H1 (cell line): ENCODE results near the gene TCF19. TPM values are rescaled to one million over a fixed set of nuclear protein-coding genes. Genes with fewer than 3 reads are reported as not detected.
A peak's percentile ranks its signal among the peaks of the same experiment; 100 is the strongest.

ENCODE experiments used
- CTCF ChIA-PET: fragments of 300-600 bp; sonication (Branson Sonifier 250); formaldehyde crosslinking; loops from one replicate; lab custom pipeline; 2021; ENCODE audit not compliant: partially characterized antibody; lab: Charles Lee
- POLR2A ChIA-PET: fragments of 300-600 bp; sonication (Branson Sonifier 250); formaldehyde crosslinking; loops from one replicate; lab custom pipeline; 2021; ENCODE audit warnings: inconsistent platforms; ENCODE audit not compliant: partially characterized antibody; lab: Charles Lee
- DNase-seq, 2 experiments: peaks; one replicate each; pipeline versions ENCODE4 v3.0.0 to v3.0.0-alpha.2; 2010 to 2022; ENCODE audit warnings: low spot score in 2 of 2, low read depth in 1 of 2, mixed read lengths in 1 of 2
- FAIRE-seq: peaks from 2 replicates; lab custom pipeline; 2011; peaks lifted over from hg19 to GRCh38; lab: Jason Lieb, UNC
- H2AFZ ChIP-seq: 2 replicates; pipeline ENCODE4 v1.8.1; 2012; ENCODE audit warnings: low read length, inconsistent platforms
- H2AK5ac ChIP-seq: 2 replicates; pipeline ENCODE4 v1.6.1; 2013; ENCODE audit warnings: low read depth, low read length
- H2BK120ac ChIP-seq: replicated peaks from 2 replicates; pipeline ENCODE3; 2013; ENCODE audit warnings: low read depth, low read length, inconsistent platforms
- H2BK12ac ChIP-seq: 2 replicates; pipeline ENCODE4 v1.6.1; 2013; ENCODE audit warnings: low read depth, low read length
- H2BK15ac ChIP-seq: 2 replicates; pipeline ENCODE4 v1.6.1; 2013; ENCODE audit warnings: low read length
- H2BK20ac ChIP-seq: 2 replicates; pipeline ENCODE4 v1.6.1; 2013; ENCODE audit warnings: low read length
- H2BK5ac ChIP-seq: 2 replicates; pipeline ENCODE4 v1.6.1; 2013; ENCODE audit warnings: low read depth, low read length
- H3K14ac ChIP-seq: 2 replicates; pipeline ENCODE4 v1.6.1; 2013; ENCODE audit warnings: inconsistent platforms; ENCODE audit not compliant: insufficient read length
- H3K18ac ChIP-seq: 2 replicates; pipeline ENCODE4 v1.6.1; 2013; ENCODE audit warnings: low read length; ENCODE audit errors: extremely low read depth
- H3K23ac ChIP-seq: 2 replicates; pipeline ENCODE4 v1.6.1; 2013; ENCODE audit warnings: inconsistent platforms; ENCODE audit not compliant: insufficient read length
- H3K23me2 ChIP-seq: 2 replicates; pipeline ENCODE4 v1.6.1; 2013; ENCODE audit warnings: low read depth, low read length
- H3K27ac ChIP-seq: 2 replicates; pipeline ENCODE4 v1.6.1; 2011; ENCODE audit warnings: low read depth, low read length, inconsistent platforms
- H3K27me3 ChIP-seq, 4 experiments: replicated peaks in 1 of 4; 1 replicate in 1 of 4; 2 replicates in 3 of 4; pipeline versions ENCODE4 v1.6.1 to v1.8.1; 2011 to 2013; ENCODE audit warnings: low read length in 3 of 4, mild to moderate bottlenecking in 3 of 4, inconsistent platforms in 2 of 4, mixed read lengths in 2 of 4, moderate library complexity in 1 of 4; ENCODE audit not compliant: control insufficient read depth in 3 of 4, insufficient read depth in 3 of 4; ENCODE audit errors: extremely low read depth in 1 of 4
- H3K36me3 ChIP-seq, 4 experiments: 2 replicates each; pipeline versions ENCODE4 v1.6.1 to v1.8.1; 2011 to 2013; ENCODE audit warnings: mild to moderate bottlenecking in 4 of 4, low read length in 3 of 4, moderate library complexity in 2 of 4, control low read depth in 1 of 4, inconsistent platforms in 1 of 4; ENCODE audit not compliant: insufficient read depth in 4 of 4, control insufficient read depth in 2 of 4
- H3K4ac ChIP-seq: replicated peaks from 2 replicates; pipeline ENCODE3; 2013; ENCODE audit warnings: low read length, low read depth, mixed read lengths, inconsistent platforms; ENCODE audit not compliant: insufficient read length
- H3K4me1 ChIP-seq, 4 experiments: replicated peaks in 1 of 4; 1 replicate in 1 of 4; 2 replicates in 3 of 4; pipeline versions ENCODE4 v1.6.1 to v1.8.1; 2011 to 2013; ENCODE audit warnings: low read length in 3 of 4, inconsistent platforms in 2 of 4, mixed read lengths in 1 of 4; ENCODE audit not compliant: insufficient read depth in 4 of 4, control insufficient read depth in 3 of 4
- H3K4me2 ChIP-seq, 2 experiments: 2 replicates each; pipeline versions ENCODE4 v1.6.1 to v1.8.1; 2011 to 2013; ENCODE audit warnings: low read depth in 2 of 2, low read length in 2 of 2, control low read depth in 1 of 2, inconsistent platforms in 1 of 2, mild to moderate bottlenecking in 1 of 2; ENCODE audit not compliant: insufficient read depth in 1 of 2
- H3K4me3 ChIP-seq, 4 experiments: fragments of 200-600, 300-600 bp in 1 of 4; sonication (generic), shearing (Covaris generic), sonication (Bioruptor Twin) in 1 of 4; 2 replicates each; pipeline versions ENCODE4 v1.5.1 to v1.8.1; 2011 to 2016; ENCODE audit warnings: low read length in 4 of 4, low read depth in 3 of 4, control low read depth in 2 of 4, inconsistent platforms in 2 of 4, mild to moderate bottlenecking in 2 of 4, mixed read lengths in 1 of 4, moderate library complexity in 1 of 4; ENCODE audit not compliant: insufficient read depth in 2 of 4; ENCODE audit errors: extremely low read depth in 1 of 4
- H3K56ac ChIP-seq: replicated peaks from 2 replicates; pipeline ENCODE3; 2013; ENCODE audit warnings: low read depth, mild to moderate bottlenecking, mixed read lengths, low read length, inconsistent platforms; ENCODE audit not compliant: insufficient read length
- H3K79me1 ChIP-seq: 2 replicates; pipeline ENCODE4 v1.6.1; 2013; ENCODE audit warnings: low read depth, low read length, control low read depth
- H3K79me2 ChIP-seq, 2 experiments: 2 replicates each; pipeline versions ENCODE4 v1.6.1 to v1.8.1; 2012 to 2013; ENCODE audit warnings: low read length in 2 of 2, mild to moderate bottlenecking in 2 of 2, inconsistent platforms in 1 of 2; ENCODE audit not compliant: insufficient read depth in 2 of 2, control insufficient read depth in 1 of 2
- H3K9ac ChIP-seq, 4 experiments: replicated peaks in 1 of 4; 1 replicate in 1 of 4; 2 replicates in 3 of 4; pipeline versions ENCODE4 v1.6.1 to v1.8.1; 2011 to 2013; ENCODE audit warnings: low read depth in 3 of 4, low read length in 3 of 4, control low read depth in 2 of 4, mild to moderate bottlenecking in 2 of 4, moderate library complexity in 2 of 4, inconsistent platforms in 1 of 4; ENCODE audit errors: extremely low read depth in 1 of 4
- H3K9me3 ChIP-seq, 2 experiments: 2 replicates each; pipeline versions ENCODE4 v1.6.1 to v1.8.1; 2012 to 2013; ENCODE audit warnings: mild to moderate bottlenecking in 2 of 2, moderate library complexity in 2 of 2, control low read depth in 1 of 2, inconsistent platforms in 1 of 2, low read depth in 1 of 2, low read length in 1 of 2, mixed read lengths in 1 of 2; ENCODE audit not compliant: insufficient read depth in 2 of 2
- H4K20me1 ChIP-seq, 2 experiments: replicated peaks in 1 of 2; 2 replicates each; pipeline versions ENCODE3 to v1.8.1; 2011 to 2013; ENCODE audit warnings: inconsistent platforms in 2 of 2, low read length in 2 of 2, mild to moderate bottlenecking in 1 of 2; ENCODE audit not compliant: insufficient read depth in 2 of 2, control insufficient read depth in 1 of 2
- H4K5ac ChIP-seq: 2 replicates; pipeline ENCODE4 v1.6.1; 2013; ENCODE audit warnings: low read length, low read depth, mixed read lengths, inconsistent platforms; ENCODE audit not compliant: insufficient read length
- H4K8ac ChIP-seq: 2 replicates; pipeline ENCODE4 v1.8.0; 2013; ENCODE audit warnings: mild to moderate bottlenecking, moderate library complexity, low read length, inconsistent platforms; ENCODE audit not compliant: insufficient read depth; ENCODE audit errors: extremely low read depth
- H4K91ac ChIP-seq: replicated peaks from 2 replicates; pipeline ENCODE3; 2013; ENCODE audit warnings: low read length, mixed read lengths, inconsistent platforms; ENCODE audit not compliant: insufficient read length
- CBX5 ChIP-seq: fragments of 300-800, 300-1000 bp; sonication (generic); IDR thresholded peaks from 2 replicates; pipeline ENCODE4 v1.7.1; 2016; ENCODE audit warnings: antibody characterized with exemption, low read length, low read depth
- CHD2 ChIP-seq: IDR thresholded peaks from 2 replicates; pipeline ENCODE4 v1.6.1; 2012; ENCODE audit warnings: low read length, improper control_type of control experiment
- EZH2 ChIP-seq: fragments of 200-600 bp; sonication (generic); IDR thresholded peaks from 2 replicates; pipeline ENCODE4 v1.7.1; 2012; ENCODE audit warnings: low read depth, mild to moderate bottlenecking, moderate library complexity, low read length, inconsistent platforms; ENCODE audit not compliant: severe bottlenecking
- MAFK ChIP-seq: IDR thresholded peaks from 2 replicates; pipeline ENCODE4 v1.6.1; 2012; ENCODE audit warnings: low read depth, mild to moderate bottlenecking, improper control_type of control experiment, low read length
- NANOG ChIP-seq: IDR thresholded peaks from 2 replicates; pipeline ENCODE4 v1.6.1; 2011; ENCODE audit warnings: low read length, low read depth, mild to moderate bottlenecking, inconsistent platforms; ENCODE audit not compliant: insufficient read depth, poor library complexity, severe bottlenecking
- NRF1 ChIP-seq: IDR thresholded peaks from 2 replicates; pipeline ENCODE4 v1.6.1; 2011; ENCODE audit warnings: mild to moderate bottlenecking, low read depth, low read length, improper control_type of control experiment
- SIN3A ChIP-seq, 2 experiments: IDR thresholded peaks in 1 of 2; conservative IDR thresholded peaks in 1 of 2; 2 replicates each; pipeline ENCODE4 v1.6.1; 2011 to 2012; ENCODE audit warnings: low read length in 2 of 2, improper control_type of control experiment in 1 of 2, low read depth in 1 of 2, mild to moderate bottlenecking in 1 of 2
- SP1 ChIP-seq: IDR thresholded peaks from 2 replicates; pipeline ENCODE4 v1.6.1; 2011; ENCODE audit warnings: low read depth, low read length
- SP4 ChIP-seq: IDR thresholded peaks from 2 replicates; pipeline ENCODE4 v1.6.1; 2012; ENCODE audit warnings: low read length, inconsistent platforms
- YY1 ChIP-seq: IDR thresholded peaks from 2 replicates; pipeline ENCODE4 v1.6.1; 2011; ENCODE audit warnings: low read depth, mild to moderate bottlenecking, low read length
- ZNF274 ChIP-seq: IDR thresholded peaks from 2 replicates; pipeline ENCODE4 v1.7.0; 2012; ENCODE audit warnings: low read length, borderline replicate concordance; ENCODE audit errors: extremely low read depth
- whole genome bisulfite sequencing, 2 experiments: shearing (Covaris generic) in 1 of 2; methylation state at CpG; one replicate each; pipeline versions ENCODE4 v1.1.6 to v1.1.7; 2013 to 2015; ENCODE audit warnings: low lambda C conversion rate in 2 of 2, mixed read lengths in 2 of 2, inconsistent platforms in 1 of 2, low coverage in 1 of 2, missing lambda C conversion rate in 1 of 2; ENCODE audit not compliant: insufficient replicate concordance in 2 of 2, insufficient coverage in 1 of 2, insufficient read length in 1 of 2; ENCODE audit errors: extremely low coverage in 1 of 2, missing lambda C conversion rate in 1 of 2; 5-methylcytosine and 5-hydroxymethylcytosine counted together
- polyA plus RNA-seq, 7 experiments: library from polyadenylated mRNA; depleted of rRNA in 3 of 7; stranded (reverse) in 5 of 7; unstranded in 2 of 7; fragments of >200 nt in 5 of 7; fragments of 200-250 nt in 2 of 7; gene quantifications; 1 replicate in 5 of 7; 2 replicates in 1 of 7; 4 replicates in 1 of 7; pipeline versions ENCODE4 v1.2.1 to v1.2.3, GENCODE V29; 2011 to 2013; ENCODE audit warnings: missing spikeins in 2 of 7, mixed read lengths in 2 of 7
- total RNA-seq: library from RNA; stranded (reverse); fragmentation: NEBNext Ultra II Directional; extraction: Animal tissue kit (Norgen Biotek cat#: 25700); gene quantifications from 2 replicates; pipeline ENCODE4 v1.2.1, GENCODE V29; 2021

TCF19 gene
- total and polyA plus RNA-seq, 2 of the 8 experiments (the other 6 are each of a cell fraction or from before 2014, with no cell fraction given): 7.2 to 11.0 TPM

GRCh38 chr6:31138982-31139381 is 19.4 kb upstream of the TCF19 start, which contains the start of gene PSORS1C2:
Gene PSORS1C2, minus strand, starts transcription at chr6:31139066. Its CDS starts 40 bp downstream, at chr6:31139026.
- H4K91ac ChIP-seq: peak within 1 kb of the TSS; percentile 95
- H2AK5ac ChIP-seq: peak within 1 kb of the TSS; percentile 67; the same call in 1 of the 2 replicates
- DNase-seq (no peak), FAIRE-seq (no peak)
- H3K4me3 ChIP-seq: no peak within 1 kb of the TSS
- no peak within 1 kb of the TSS for H3K23ac ChIP-seq
- peak within 1 kb of the TSS; percentile 4 to 35 for H3K4me2 ChIP-seq
- H3K27me3 ChIP-seq: 0 out of 7 replicates have a peak, but pooled peaks cover 0 to 2% (median 0%) of the 10 kb centered on the region in 4 experiments
- H3K9me3 ChIP-seq: no peaks in the 10 kb centered on the region
- peak within 1 kb of the TSS; percentile 27 for H2AFZ ChIP-seq
- H2BK15ac ChIP-seq: peak within 1 kb of the TSS; percentile 100
- H4K8ac ChIP-seq: peak within 1 kb of the TSS; percentile 12; the same call in 1 of the 2 replicates
- no peak within 1 kb of the TSS for H3K9ac ChIP-seq
- H2BK5ac ChIP-seq: peak within 1 kb of the TSS; percentile 89; the same call in 1 of the 2 replicates
- peak within 1 kb of the TSS; percentile 96 for H2BK12ac ChIP-seq
- no peaks in the 10 kb centered on the region for H3K79me2 ChIP-seq
- no peak within 1 kb of the TSS for H3K27ac ChIP-seq
- H3K23me2 ChIP-seq: no peaks in the 10 kb centered on the region
- H3K18ac ChIP-seq: peak within 1 kb of the TSS; percentile 86
- no peaks in the 10 kb centered on the region for H3K79me1 ChIP-seq
- H3K14ac ChIP-seq: no peak within 1 kb of the TSS
- no peak within 1 kb of the TSS for H3K56ac ChIP-seq
- POLR2A ChIA-PET: interaction anchor here (1.2 to 68.5 kb wide), 3 partner anchors 9 to 170 kb away, joined by 3 to 2251 read pairs (median 2251); partner anchors contain the start of genes CCHCR1, CDSN, POU5F1 and PSORS1C1
- peak within 1 kb of the TSS; percentile 58 for H2BK120ac ChIP-seq
- no peak within 1 kb of the TSS for H4K5ac ChIP-seq
- peaks cover 0 to 14% (median 0%) of the 10 kb centered on the region in 4 experiments; a peak in 2 of 8 replicates for H3K36me3 ChIP-seq
- peak within 1 kb of the TSS; percentile 98; the same call in 1 of the 2 replicates for H2BK20ac ChIP-seq
- TF ChIP-seq CHD2 (no peak), ZNF274 (no peak), CBX5 (no peak), NRF1 (no peak), NANOG (no peak), EZH2 (no peak), YY1 (no peak), SP4 (no peak), MAFK (no peak), SIN3A (conservative IDR thresholded peaks at IDR 0.05 in 1 of 2, IDR thresholded peaks at IDR 0.05 in 1 of 2; ENCODE audit: low read depth in 1 of 2, low read length in 2 of 2) (no peak), SP1 (no peak)
- TF ChIP-seq, all 59 proteins: peak for 0
- Histone ChIP-seq H3K4ac (peak within 1 kb of the TSS; percentile 75), H3K4me1 (peaks cover 0 to 20% (median 15%) of the 10 kb centered on the region in 4 experiments; a peak in 6 of 7 replicates), H4K20me1 (no peaks in the 10 kb centered on the region)
- 94% methylated on average over 4 of the region's 4 CpGs; no CpG with 5 or more reads in 1 of the 2 experiments for WGBS, 2 experiments
- CTCF ChIA-PET: interaction anchor here (0.6 to 16.4 kb wide), 17 partner anchors 9 to 386 kb away, joined by 3 to 170 read pairs (median 4); partner anchors contain the start of genes C6orf15, CCHCR1 and TCF19
